SK-N-SH (cell line): ENCODE results near the gene ILF3. TPM values are rescaled to one million over a fixed set of nuclear protein-coding genes. Genes with fewer than 3 reads are reported as not detected.

Source experiments
- CTCF ChIA-PET: fragments of 300-600, 350-600 bp; formaldehyde crosslinking; extraction: SDS; loops from one replicate; lab custom pipeline; 2021; lab: Yijun Ruan, JAX
- POLR2A ChIA-PET: fragments of 350-600 bp; sonication (Branson Sonifier 250); formaldehyde crosslinking; extraction: SDS; loops from one replicate; lab custom pipeline; 2020; ENCODE audit warnings: antibody characterized with exemption, inconsistent platforms; lab: Yijun Ruan, JAX
- DNase-seq: peaks from one replicate; pipeline ENCODE4 v3.0.0; 2012
- H2AFZ ChIP-seq: fragments of 200-600 bp; sonication (generic); 2 replicates; pipeline ENCODE4 v1.8.1; 2016; ENCODE audit warnings: antibody characterized with exemption, mild to moderate bottlenecking, low read depth
- H3F3A ChIP-seq: fragments of 200-600 bp; sonication (generic); replicated peaks from 2 replicates; pipeline ENCODE3; 2016; ENCODE audit warnings: antibody characterized with exemption, mild to moderate bottlenecking; ENCODE audit not compliant: insufficient read depth
- H3K27ac ChIP-seq, 2 experiments: fragments of 200-500 bp in 1 of 2; fragments of 200-600 bp in 1 of 2; sonication (Bioruptor generic) in 1 of 2; sonication (generic), shearing (Covaris generic) in 1 of 2; 2 replicates each; pipeline versions ENCODE4 v1.5.1 to v1.6.1; 2014 to 2016; ENCODE audit warnings: low read depth in 2 of 2, inconsistent platforms in 1 of 2, low read length in 1 of 2, mild to moderate bottlenecking in 1 of 2, mixed read lengths in 1 of 2
- H3K27me3 ChIP-seq: fragments of 200-600 bp; sonication (generic), shearing (Covaris generic); 2 replicates; pipeline ENCODE4 v1.6.1; 2016; ENCODE audit warnings: mixed run types; ENCODE audit not compliant: insufficient read depth
- H3K36me3 ChIP-seq, 2 experiments: fragments of 200-500 bp in 1 of 2; fragments of 200-600 bp in 1 of 2; sonication (Bioruptor generic) in 1 of 2; sonication (generic) in 1 of 2; replicated peaks in 1 of 2; 2 replicates each; pipeline versions ENCODE3 to v1.5.1; 2014 to 2016; ENCODE audit warnings: low read length in 1 of 2, mild to moderate bottlenecking in 1 of 2; ENCODE audit not compliant: insufficient read depth in 2 of 2, control insufficient read depth in 1 of 2
- H3K4me1 ChIP-seq, 2 experiments: fragments of 200-500 bp in 1 of 2; fragments of 200-600 bp in 1 of 2; sonication (Bioruptor generic) in 1 of 2; sonication (generic), shearing (Covaris generic) in 1 of 2; 2 replicates each; pipeline versions ENCODE4 v1.5.1 to v1.6.1; 2014 to 2016; ENCODE audit warnings: low read depth in 1 of 2, low read length in 1 of 2, mixed run types in 1 of 2; ENCODE audit not compliant: insufficient read depth in 2 of 2, control insufficient read depth in 1 of 2
- H3K4me2 ChIP-seq: fragments of 200-600 bp; sonication (generic), shearing (Covaris generic); 2 replicates; pipeline ENCODE4 v1.6.1; 2017; ENCODE audit warnings: mixed run types
- H3K4me3 ChIP-seq, 2 experiments: fragments of 200-500 bp in 1 of 2; fragments of 200-600 bp in 1 of 2; sonication (Bioruptor generic) in 1 of 2; sonication (generic), shearing (Covaris generic) in 1 of 2; 2 replicates each; pipeline versions ENCODE4 v1.5.1 to v1.8.1; 2014 to 2016; ENCODE audit warnings: low read depth in 2 of 2, inconsistent platforms in 1 of 2, low read length in 1 of 2, mild to moderate bottlenecking in 1 of 2, mixed read lengths in 1 of 2, moderate library complexity in 1 of 2
- H3K79me2 ChIP-seq: fragments of 200-600 bp; sonication (generic); 2 replicates; pipeline ENCODE4 v1.8.1; 2017; ENCODE audit warnings: mild to moderate bottlenecking; ENCODE audit not compliant: insufficient read depth
- H3K9ac ChIP-seq: fragments of 200-600 bp; sonication (generic); 2 replicates; pipeline ENCODE4 v1.6.1; 2017; ENCODE audit warnings: mixed run types
- H3K9me2 ChIP-seq: fragments of 200-600 bp; sonication (generic); 2 replicates; pipeline ENCODE4 v1.6.1; 2017; ENCODE audit warnings: mixed run types
- H3K9me3 ChIP-seq: fragments of 200-600 bp; sonication (generic); 2 replicates; pipeline ENCODE4 v1.6.1; 2017; ENCODE audit warnings: mixed run types, mild to moderate bottlenecking, moderate library complexity
- H4K20me1 ChIP-seq: fragments of 200-600 bp; sonication (generic); 2 replicates; pipeline ENCODE4 v1.6.1; 2017; ENCODE audit warnings: mild to moderate bottlenecking, mixed run types; ENCODE audit not compliant: insufficient read depth
- CHD2 ChIP-seq: fragments of 150-350 bp; IDR thresholded peaks from 2 replicates; pipeline ENCODE4 v1.6.1; 2018; ENCODE audit warnings: low read length; ENCODE audit not compliant: partially characterized antibody
- ELF1 ChIP-seq: IDR thresholded peaks from 2 replicates; pipeline ENCODE4 v1.4.0; 2012
- FOSL2 ChIP-seq: IDR thresholded peaks from 2 replicates; pipeline ENCODE4 v1.4.0; 2012; ENCODE audit warnings: low read depth, mild to moderate bottlenecking, moderate library complexity, borderline replicate concordance
- NRF1 ChIP-seq: IDR thresholded peaks from 2 replicates; pipeline ENCODE4 v1.6.1; 2012; ENCODE audit warnings: low read depth, mild to moderate bottlenecking, low read length
- PBX3 ChIP-seq: IDR thresholded peaks from 2 replicates; pipeline ENCODE4; 2012
- RFX5 ChIP-seq: IDR thresholded peaks from 2 replicates; pipeline ENCODE4 v1.6.1; 2012; ENCODE audit warnings: mild to moderate bottlenecking, improper control_type of control experiment, low read length
- SIN3A ChIP-seq: IDR thresholded peaks from 2 replicates; pipeline ENCODE4 v1.6.1; 2012; ENCODE audit warnings: low read depth, mild to moderate bottlenecking, low read length, moderate library complexity, borderline replicate concordance
- SMC3 ChIP-seq: IDR thresholded peaks from 2 replicates; pipeline ENCODE4 v1.6.1; 2012; ENCODE audit warnings: low read depth, low read length, improper control_type of control experiment
- TAF1 ChIP-seq: IDR thresholded peaks from 2 replicates; pipeline ENCODE4 v1.6.1; 2012; ENCODE audit warnings: low read depth, mild to moderate bottlenecking, low read length, moderate library complexity, borderline replicate concordance
- TEAD4 ChIP-seq: IDR thresholded peaks from 2 replicates; pipeline ENCODE4 v1.4.0; 2012; ENCODE audit warnings: mild to moderate bottlenecking, borderline replicate concordance; ENCODE audit not compliant: insufficient read depth
- WGBS: methylation state at CpG from one replicate; pipeline ENCODE4 v1.1.6; 2017; ENCODE audit warnings: low lambda C conversion rate; 5-methylcytosine and 5-hydroxymethylcytosine counted together
- polyA plus RNA-seq, 3 experiments: library from polyadenylated mRNA; depleted of rRNA; stranded (reverse); fragments of >200 nt; gene quantifications; 2 replicates each; pipeline ENCODE4 v1.2.3, GENCODE V29; 2012
- TF ChIP-seq, protein P1 (sequence below): IDR thresholded peaks from 2 replicates; pipeline ENCODE4 v1.4.0; 2012; ENCODE audit warnings: low read depth, borderline replicate concordance

ILF3 gene
- polyA plus RNA-seq, 1 of the 3 experiments (the other 2 are of a cell fraction), result 229 TPM

DNA sequence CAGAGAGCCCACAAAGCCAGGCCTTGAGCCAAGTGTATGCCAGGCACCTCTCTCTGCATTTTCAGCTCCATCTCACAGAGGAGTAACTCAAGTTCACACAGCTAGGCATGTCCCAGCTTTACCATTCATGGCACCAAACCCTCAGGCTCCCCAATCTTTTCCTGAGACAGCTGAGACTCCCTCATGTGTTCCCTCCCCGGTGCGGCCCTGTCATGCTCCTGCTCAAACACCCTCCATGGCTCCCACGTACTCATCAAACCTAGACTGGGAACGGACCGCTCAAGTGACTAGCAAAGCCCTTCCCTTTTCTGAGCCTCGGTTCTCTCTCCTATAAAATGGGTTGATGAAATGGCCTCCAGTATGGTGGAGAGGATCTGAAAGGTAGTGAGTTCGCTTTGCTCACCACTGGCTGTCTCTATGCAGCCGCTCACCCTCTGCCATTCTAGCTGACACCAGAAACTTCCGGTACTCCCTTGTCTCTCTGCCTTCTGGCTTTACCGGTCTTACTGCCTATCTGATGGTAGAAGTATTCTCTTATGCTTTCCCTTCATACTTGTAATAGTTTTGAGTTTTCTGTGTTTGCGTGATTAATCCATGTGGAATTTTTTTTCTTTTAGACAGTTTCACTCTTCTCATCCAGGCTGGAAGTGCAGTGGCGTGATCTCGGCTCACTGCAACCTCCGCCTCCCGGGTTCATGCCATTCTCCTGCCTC, 36.6 kb upstream of the ILF3 start:
- H3K4me1 ChIP-seq, result no peaks in the 10 kb centered on the region; a peak in 1 of 4 replicates
- no peaks in the 10 kb centered on the region for H3K9me3 ChIP-seq
- peak overlapping the region; percentile 9 to 66; a peak in 3 of 4 replicates for H3K27ac ChIP-seq
- ChIA-PET POLR2A (no interaction called here), CTCF (interaction anchor here (1.2 to 2.6 kb wide), 3 partner anchors 15 to 46 kb away, joined by 3 to 11 read pairs (median 4); no protein-coding TSS in a partner anchor)
- no peaks in the 10 kb centered on the region for H3K9me2 ChIP-seq
- H3K79me2 ChIP-seq, result peaks cover 52% of the 10 kb centered on the region
- no peak overlapping the region for H2AFZ ChIP-seq
- 0 out of 2 replicates have a peak, but pooled peaks have one; percentile 12 for TF ChIP-seq PBX3
- TF ChIP-seq TEAD4, result no peak
- peak; percentile 28; the same call in 1 of the 2 replicates for TF ChIP-seq FOSL2
- TF ChIP-seq, protein P1, sequence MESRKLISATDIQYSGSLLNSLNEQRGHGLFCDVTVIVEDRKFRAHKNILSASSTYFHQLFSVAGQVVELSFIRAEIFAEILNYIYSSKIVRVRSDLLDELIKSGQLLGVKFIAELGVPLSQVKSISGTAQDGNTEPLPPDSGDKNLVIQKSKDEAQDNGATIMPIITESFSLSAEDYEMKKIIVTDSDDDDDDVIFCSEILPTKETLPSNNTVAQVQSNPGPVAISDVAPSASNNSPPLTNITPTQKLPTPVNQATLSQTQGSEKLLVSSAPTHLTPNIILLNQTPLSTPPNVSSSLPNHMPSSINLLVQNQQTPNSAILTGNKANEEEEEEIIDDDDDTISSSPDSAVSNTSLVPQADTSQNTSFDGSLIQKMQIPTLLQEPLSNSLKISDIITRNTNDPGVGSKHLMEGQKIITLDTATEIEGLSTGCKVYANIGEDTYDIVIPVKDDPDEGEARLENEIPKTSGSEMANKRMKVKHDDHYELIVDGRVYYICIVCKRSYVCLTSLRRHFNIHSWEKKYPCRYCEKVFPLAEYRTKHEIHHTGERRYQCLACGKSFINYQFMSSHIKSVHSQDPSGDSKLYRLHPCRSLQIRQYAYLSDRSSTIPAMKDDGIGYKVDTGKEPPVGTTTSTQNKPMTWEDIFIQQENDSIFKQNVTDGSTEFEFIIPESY, result no peak
- peaks cover 0 to 6% of the 10 kb centered on the region in 2 experiments for H3K36me3 ChIP-seq
- H3F3A ChIP-seq, result peaks cover 9% of the 10 kb centered on the region
- no peaks in the 10 kb centered on the region for H4K20me1 ChIP-seq
- H3K9ac ChIP-seq, result no peak overlapping the region; the same call in 1 of the 2 replicates
- H3K27me3 ChIP-seq, result no peaks in the 10 kb centered on the region
- peak; percentile 11 for DNase-seq
- peak overlapping the region; percentile 3; the same call in 1 of the 2 replicates for H3K4me2 ChIP-seq
- no peak overlapping the region for H3K4me3 ChIP-seq
- WGBS, result 80% methylated on average over 15 of the region's 15 CpGs

- H4K20me1 ChIP-seq, result no peaks in the 10 kb centered on the region
- H3K9ac ChIP-seq, result no peak overlapping the region
- no peak overlapping the region for H2AFZ ChIP-seq
- H3K4me2 ChIP-seq, result no peak overlapping the region
- peaks cover 0 to 6% of the 10 kb centered on the region in 2 experiments for H3K36me3 ChIP-seq
- no peaks in the 10 kb centered on the region; a peak in 1 of 4 replicates for H3K4me1 ChIP-seq
- POLR2A ChIA-PET, result no interaction called here
- no peak for DNase-seq
- peaks cover 9% of the 10 kb centered on the region for H3F3A ChIP-seq
- peaks cover 56% of the 10 kb centered on the region for H3K79me2 ChIP-seq
- H3K4me3 ChIP-seq, result no peak overlapping the region
- no peaks in the 10 kb centered on the region for H3K9me3 ChIP-seq
- no peak for TF ChIP-seq SIN3A
- CTCF ChIA-PET, result interaction anchor here (1.1 to 2.6 kb wide), 3 partner anchors 26 to 47 kb away, joined by 3 to 11 read pairs (median 4); no protein-coding TSS in a partner anchor
- no peaks in the 10 kb centered on the region for H3K9me2 ChIP-seq
- H3K27ac ChIP-seq, result peak overlapping the region in 1 of 2 experiments; percentile 66; a peak in 1 of 4 replicates
- no peaks in the 10 kb centered on the region for H3K27me3 ChIP-seq
- WGBS, result 96% methylated on average over 8 of the region's 8 CpGs
Observed at GRCh38 chr19:10618846-10619245, 35.3 kb upstream of the ILF3 start.

DNA sequence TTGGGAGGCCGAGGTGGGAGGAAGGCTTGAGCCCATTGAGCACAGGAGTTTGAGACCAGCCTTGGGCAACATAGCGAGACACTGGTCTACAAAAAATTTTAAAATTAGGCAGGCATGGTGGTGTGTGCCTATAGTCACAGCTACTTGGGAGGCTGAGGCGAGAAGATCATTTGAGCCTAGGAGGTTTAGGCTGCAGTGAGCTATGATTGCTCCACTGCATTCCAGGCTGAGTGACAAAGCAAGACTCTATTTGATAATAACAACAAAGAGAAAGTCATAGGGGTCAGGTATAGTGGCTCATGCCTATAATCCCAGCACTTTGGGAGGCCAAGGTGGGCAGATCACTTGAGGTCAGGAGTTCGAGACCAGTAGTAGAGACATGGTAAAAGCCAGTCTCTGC, 33.4 kb upstream of the ILF3 start:
- Histone ChIP-seq H3K27ac (no peak overlapping the region), H2AFZ (no peak overlapping the region), H3K4me1 (peaks cover 0 to 3% of the 10 kb centered on the region in 2 experiments; a peak in 1 of 4 replicates), H3K9me2 (no peaks in the 10 kb centered on the region), H4K20me1 (no peaks in the 10 kb centered on the region), H3K4me2 (no peak overlapping the region), H3K9me3 (no peaks in the 10 kb centered on the region), H3K79me2 (peaks cover 58% of the 10 kb centered on the region), H3K4me3 (no peak overlapping the region), H3K27me3 (no peaks in the 10 kb centered on the region), H3K9ac (no peak overlapping the region), H3K36me3 (no peaks in the 10 kb centered on the region), H3F3A (peaks cover 9% of the 10 kb centered on the region)
- ChIA-PET CTCF (interaction anchor here (1.1 to 4.7 kb wide), 3 partner anchors 24 to 49 kb away, joined by 3 to 21 read pairs (median 18); no protein-coding TSS in a partner anchor), POLR2A (no interaction called here)
- 93% methylated on average over 4 of the region's 4 CpGs for WGBS
- DNase-seq, result no peak
- TF ChIP-seq FOSL2 (no peak), SMC3 (no peak), CHD2 (no peak), TAF1 (no peak), PBX3 (no peak), NRF1 (no peak), RFX5 (no peak), ELF1 (no peak)
- TF ChIP-seq, all 33 proteins: peak for 0
